ENCODE data around the gene P4HA1.
"Not testable (repeated sequence)": the region's sequence is repeated elsewhere in the genome, so short reads cannot be mapped to it uniquely, and the experiment has no call there.

P4HA1 gene

DNA sequence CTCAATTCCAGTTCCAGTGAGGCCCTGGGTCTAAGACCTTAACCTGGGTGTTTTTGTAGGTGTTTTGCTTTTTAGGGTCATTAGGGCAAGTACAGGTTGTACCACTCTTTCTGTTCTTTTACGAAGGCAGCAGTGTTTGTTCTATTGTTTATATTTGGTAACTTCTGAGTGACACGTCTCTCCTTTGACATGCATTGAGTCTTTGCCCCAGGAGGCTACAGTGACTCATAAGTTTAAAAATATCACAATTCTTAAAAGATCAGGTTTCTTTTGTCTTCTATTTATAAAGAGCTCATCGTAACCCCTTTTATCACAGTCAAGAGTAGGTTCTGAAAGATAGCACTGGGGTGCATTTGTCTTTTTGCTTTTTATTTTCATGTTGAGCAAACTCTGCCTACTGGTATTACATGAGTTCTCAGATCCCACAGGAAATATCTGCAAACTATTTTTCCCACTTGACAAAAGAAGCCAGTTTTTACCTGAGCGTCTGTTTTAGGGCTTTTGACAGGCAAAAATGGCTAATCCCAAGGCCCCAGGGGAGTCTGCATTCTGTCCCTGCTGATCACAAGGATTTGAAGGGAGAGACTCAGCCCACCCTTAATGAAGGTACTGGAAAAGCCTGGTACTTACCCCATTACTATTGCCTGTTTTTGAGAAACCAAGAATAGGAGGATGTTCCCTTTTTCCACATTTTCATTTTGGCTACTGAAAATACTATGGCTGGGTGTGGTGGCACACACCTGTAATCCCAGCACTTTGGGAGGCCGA, 21.5 kb upstream of the P4HA1 start:
- ChIA-PET CTCF (no interaction called here), POLR2A (interaction anchor here (1.2 kb wide), 1 partner anchor 21 kb away, joined by 3 read pairs; the partner anchor contains the start of gene P4HA1)
- TF ChIP-seq CTCF (IDR thresholded peaks at IDR 0.05; ENCODE audit: insufficient read depth, low read length, missing control alignments) = no peak
- no peak for DNase-seq (ENCODE audit: low read depth, low spot score)
- no peak overlapping the region for H3K4me3 ChIP-seq (ENCODE audit: low read depth, low read length)

DNA sequence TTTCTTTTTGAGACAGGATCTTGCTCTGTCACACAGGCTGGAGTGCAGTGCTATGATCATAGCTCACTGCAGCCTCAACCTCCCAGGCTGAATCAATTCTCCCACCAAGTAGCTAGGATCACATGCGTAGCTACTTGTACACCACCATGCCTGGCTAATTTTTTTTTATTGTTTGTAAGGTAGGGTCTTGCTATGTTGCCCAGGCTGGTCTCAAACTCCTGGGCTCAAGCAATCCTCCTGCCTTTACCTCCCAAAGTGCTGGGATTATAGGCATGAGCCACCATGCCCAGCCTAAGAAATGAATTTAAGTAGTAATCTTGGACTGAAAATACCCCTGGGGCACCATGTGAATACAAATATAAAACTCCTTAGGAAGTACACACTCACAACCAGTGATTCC, 19.4 kb upstream of the P4HA1 start:
- CTCF ChIA-PET = no interaction called here
- no peak overlapping the region for H3K4me3 ChIP-seq (ENCODE audit: low read depth, low read length)
- DNase-seq (ENCODE audit: low read depth, low spot score) = no peak
- TF ChIP-seq CTCF (IDR thresholded peaks at IDR 0.05; ENCODE audit: insufficient read depth, low read length, missing control alignments) = no peak
- POLR2A ChIA-PET = no interaction called here

DNA sequence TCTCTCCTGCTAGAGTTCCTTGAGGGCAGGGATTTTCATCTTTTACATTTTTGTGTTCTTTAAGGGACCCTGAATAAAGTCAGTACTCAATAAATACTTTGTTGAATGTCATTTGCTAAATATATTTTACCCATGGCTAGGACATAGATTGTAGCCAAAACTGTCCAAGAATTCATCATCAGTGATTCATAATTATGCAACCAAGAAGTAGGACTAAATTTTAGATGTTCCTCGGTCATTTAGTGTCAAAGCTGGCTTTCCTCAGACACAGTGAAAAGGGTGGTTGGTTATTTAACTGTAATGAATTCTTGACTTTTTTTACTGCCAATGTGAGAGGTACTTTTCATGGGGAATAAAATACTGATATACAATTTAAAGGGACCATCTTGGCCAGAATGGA, 16.9 kb upstream of the P4HA1 start:
- POLR2A ChIA-PET = interaction anchor here (0.6 to 1.6 kb wide), 3 partner anchors 17 to 295 kb away, joined by 3 to 4 read pairs (median 3); no protein-coding TSS in a partner anchor
- DNase-seq (ENCODE audit: low read depth, low spot score) = no peak
- CTCF ChIA-PET = interaction anchor here (1.9 to 2.0 kb wide), 2 partner anchors 17 to 46 kb away, joined by 6 to 8 read pairs; partner anchors contain the start of gene P4HA1
- TF ChIP-seq CTCF (IDR thresholded peaks at IDR 0.05; ENCODE audit: insufficient read depth, low read length, missing control alignments) = no peak
- H3K4me3 ChIP-seq (ENCODE audit: low read depth, low read length) = no peak overlapping the region

- CTCF ChIA-PET = interaction anchor here (4.4 kb wide), 1 partner anchor 13 kb away, joined by 15 read pairs; no protein-coding TSS in a partner anchor
- POLR2A ChIA-PET = interaction anchor here (3.2 kb wide), 1 partner anchor 16 kb away, joined by 33 read pairs; the partner anchor contains the start of gene P4HA1
- H3K4me3 ChIP-seq (ENCODE audit: low read depth, low read length); DNase-seq (ENCODE audit: low read depth, low spot score): not testable (repeated sequence)
Measured at GRCh38 chr10:73112032-73112431, 15.4 kb upstream of the P4HA1 start.

DNA sequence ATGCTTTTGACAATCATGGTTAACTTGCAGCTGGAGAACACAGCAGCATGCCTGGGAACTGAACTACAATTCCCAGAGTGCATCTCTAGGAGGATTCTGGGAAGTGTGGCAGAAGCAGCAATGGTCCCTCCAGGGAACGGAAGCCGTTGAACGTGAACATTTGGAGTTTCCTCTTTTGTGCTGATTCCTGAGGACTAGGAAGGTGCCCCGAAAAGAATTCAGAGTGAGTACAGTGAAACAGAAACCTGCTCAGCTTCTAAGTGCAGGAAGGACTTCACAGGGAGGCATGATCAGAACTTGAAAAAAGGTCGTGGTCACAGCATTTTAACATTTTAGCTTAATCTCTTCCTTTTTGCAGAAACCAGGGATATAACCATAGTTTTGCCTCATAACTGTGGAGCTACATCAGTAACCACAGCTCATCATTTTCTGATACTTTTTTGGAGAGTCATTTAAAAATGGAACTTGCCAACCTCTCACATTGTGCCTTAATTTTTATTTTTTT, 13.7 kb upstream of the P4HA1 start, which contains the start of gene NUDT13:
NUDT13 (plus strand) TSS at position 111 of the 505 bp plus-strand sequence. CDS start 3,911 bp downstream, outside the sequence.
- no peak for TF ChIP-seq CTCF (IDR thresholded peaks at IDR 0.05; ENCODE audit: insufficient read depth, low read length, missing control alignments)
- peak within 1 kb of the TSS; percentile 56 for H3K4me3 ChIP-seq (ENCODE audit: low read depth, low read length)
- DNase-seq (ENCODE audit: low read depth, low spot score) = no peak
- POLR2A ChIA-PET = interaction anchor here (1.4 to 3.2 kb wide), 3 partner anchors 10 to 14 kb away, joined by 4 to 33 read pairs (median 7); partner anchors contain the start of gene P4HA1
- CTCF ChIA-PET = interaction anchor here (0.6 to 4.4 kb wide), 8 partner anchors 8 to 123 kb away, joined by 3 to 15 read pairs (median 4); partner anchors contain the start of gene P4HA1

GRCh38 chr10:73109248-73109652, 12.6 kb upstream of the P4HA1 start:
- H3K4me3 ChIP-seq (ENCODE audit: low read depth, low read length); DNase-seq (ENCODE audit: low read depth, low spot score): not testable (repeated sequence)
- ChIA-PET POLR2A (interaction anchor here (1.6 to 3.2 kb wide), 2 partner anchors 9 to 13 kb away, joined by 4 to 33 read pairs; partner anchors contain the start of gene P4HA1), CTCF (interaction anchor here (1.3 to 4.4 kb wide), 2 partner anchors 10 to 12 kb away, joined by 7 to 15 read pairs; partner anchors contain the start of gene P4HA1)

GRCh38 chr10:73106301-73106700, 9.6 kb upstream of the P4HA1 start:
- ChIA-PET POLR2A (interaction anchor here (1.4 kb wide), 1 partner anchor 9 kb away, joined by 3 read pairs; no protein-coding TSS in a partner anchor), CTCF (no interaction called here)
- H3K4me3 ChIP-seq (ENCODE audit: low read depth, low read length) = no peak overlapping the region
- no peak for DNase-seq (ENCODE audit: low read depth, low spot score)
- TF ChIP-seq CTCF (IDR thresholded peaks at IDR 0.05; ENCODE audit: insufficient read depth, low read length, missing control alignments) = no peak
